NT2/D1 (cell line): Measurements from ENCODE around the gene ZMPSTE24.
"Not testable (repeated sequence)": the region's sequence is repeated elsewhere in the genome, so short reads cannot be mapped to it uniquely, and the experiment has no call there.

Experiments
- DNase-seq: peaks from one replicate; pipeline ENCODE4 v3.0.0-alpha.2; 2011; ENCODE audit warnings: low read depth, low spot score
- H3K27me3 ChIP-seq: 2 replicates; pipeline ENCODE4 v1.6.0; 2011; ENCODE audit warnings: mild to moderate bottlenecking; ENCODE audit not compliant: insufficient read length, insufficient read depth
- H3K36me3 ChIP-seq: 2 replicates; pipeline ENCODE4 v1.6.1; 2011; ENCODE audit warnings: mild to moderate bottlenecking, low read length, mixed read lengths; ENCODE audit not compliant: insufficient read depth, insufficient read length
- H3K4me1 ChIP-seq: 2 replicates; pipeline ENCODE4 v1.5.1; 2011; ENCODE audit not compliant: insufficient read depth, insufficient read length
- H3K4me3 ChIP-seq: 2 replicates; pipeline ENCODE4 v1.5.1; 2011; ENCODE audit warnings: low read depth; ENCODE audit not compliant: insufficient read length
- H3K9ac ChIP-seq: 2 replicates; pipeline ENCODE4 v1.6.0; 2011; ENCODE audit warnings: low read depth; ENCODE audit not compliant: insufficient read length
- H3K9me3 ChIP-seq: 2 replicates; pipeline ENCODE4 v1.5.1; 2011; ENCODE audit warnings: mild to moderate bottlenecking, low read length; ENCODE audit not compliant: insufficient read depth
- SUZ12 ChIP-seq: IDR thresholded peaks from 2 replicates; pipeline ENCODE4 v1.6.1; 2011; ENCODE audit not compliant: insufficient read length, insufficient read depth; ENCODE audit errors: extremely low read depth
- YY1 ChIP-seq: IDR thresholded peaks from 2 replicates; pipeline ENCODE4 v1.6.1; 2011; ENCODE audit not compliant: insufficient read length, insufficient read depth
- ZNF274 ChIP-seq: IDR thresholded peaks from 2 replicates; pipeline ENCODE4 v1.6.1; 2011; ENCODE audit warnings: mild to moderate bottlenecking, low read depth, low read length

Gene ZMPSTE24

DNA sequence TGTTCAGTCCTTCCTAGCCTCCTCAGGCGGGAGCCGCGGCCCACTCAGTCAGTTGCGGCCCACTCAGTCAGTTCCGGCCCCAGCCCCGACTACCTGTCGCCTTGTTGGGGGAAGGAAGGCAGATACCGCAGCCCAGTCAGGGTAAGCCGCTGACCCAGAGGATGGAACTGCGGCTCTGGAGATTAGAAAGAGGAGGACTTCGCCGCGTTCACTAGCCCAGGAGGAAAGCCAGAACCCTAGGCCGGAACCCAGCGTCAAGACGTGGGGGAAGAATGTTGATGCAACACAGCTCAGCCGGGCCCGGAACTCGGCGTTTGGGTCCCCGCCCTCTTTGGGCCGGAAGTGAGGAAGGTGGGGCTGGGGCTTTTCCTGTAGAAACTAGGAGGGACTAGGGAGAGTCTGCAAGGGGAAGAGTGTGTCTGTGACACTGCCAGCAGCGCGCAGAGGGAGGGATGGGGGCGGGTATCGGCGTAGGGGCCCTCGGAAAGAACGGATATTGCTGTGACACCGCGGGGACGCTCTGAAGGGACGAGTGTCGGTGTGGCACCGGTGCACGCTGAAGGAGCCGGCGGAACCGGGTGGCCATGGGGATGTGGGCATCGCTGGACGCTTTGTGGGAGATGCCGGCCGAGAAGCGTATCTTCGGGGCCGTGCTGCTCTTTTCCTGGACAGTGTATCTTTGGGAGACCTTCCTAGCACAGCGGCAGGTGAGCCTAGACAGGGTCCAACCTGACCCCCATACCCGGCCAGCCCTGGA is at the start of gene ZMPSTE24:
Gene ZMPSTE24, plus strand, starts transcription at position 549 of the 757 bp plus-strand sequence. Its CDS starts 36 bp downstream, at position 585.
- Histone ChIP-seq H3K9me3 (no peaks in the 10 kb centered on the region), H3K9ac (peak within 1 kb of the TSS; percentile 100), H3K27me3 (no peaks in the 10 kb centered on the region), H3K4me1 (no peaks in the 10 kb centered on the region), H3K36me3 (peaks cover 46% of the 10 kb centered on the region), H3K4me3 (peak within 1 kb of the TSS; percentile 100)
- TF ChIP-seq YY1 = peak; percentile 65
- TF ChIP-seq SUZ12 = no peak
- peak; percentile 99 for DNase-seq

GRCh38 chr1:40210511-40211204 is 47.4 kb upstream of the ZMPSTE24 start:
- no peak for TF ChIP-seq SUZ12
- TF ChIP-seq ZNF274 = no peak
- no peak for TF ChIP-seq YY1
- no peak for DNase-seq
- H3K4me1 ChIP-seq = no peaks in the 10 kb centered on the region
- H3K36me3 ChIP-seq = peaks cover 77% of the 10 kb centered on the region
- H3K27me3 ChIP-seq = no peaks in the 10 kb centered on the region
- H3K4me3 ChIP-seq = no peak overlapping the region
- no peaks in the 10 kb centered on the region for H3K9me3 ChIP-seq
- no peak overlapping the region for H3K9ac ChIP-seq

- Histone ChIP-seq H3K36me3 (peaks cover 28% of the 10 kb centered on the region), H3K4me3 (no peak overlapping the region), H3K27me3 (no peaks in the 10 kb centered on the region), H3K4me1 (no peaks in the 10 kb centered on the region), H3K9me3 (no peaks in the 10 kb centered on the region), H3K9ac (no peak overlapping the region)
- TF ChIP-seq SUZ12 = no peak
- no peak for TF ChIP-seq YY1
- TF ChIP-seq ZNF274 = no peak
- no peak for DNase-seq
Observed at GRCh38 chr1:40218333-40218732, 39.7 kb upstream of the ZMPSTE24 start.

DNA sequence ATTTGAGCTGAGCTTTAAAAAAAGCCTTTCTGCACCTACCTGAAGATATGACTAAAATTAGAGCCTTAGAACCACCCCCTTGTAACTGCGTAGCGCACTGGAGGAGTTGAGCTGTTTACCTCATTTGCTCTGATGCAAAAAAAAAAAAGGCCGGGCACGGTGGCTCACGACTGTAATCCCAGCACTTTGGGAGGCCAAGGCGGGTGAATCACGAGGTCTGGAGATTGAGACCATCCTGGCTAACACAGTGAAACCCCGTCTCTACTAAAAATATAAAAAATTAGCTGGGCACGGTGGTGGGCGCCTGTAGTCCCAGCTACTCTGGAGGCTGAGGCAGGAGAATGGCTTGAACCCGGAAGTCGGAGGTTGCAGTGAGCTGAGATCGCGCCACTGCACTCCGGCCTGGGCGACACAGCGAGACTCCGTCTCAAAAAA is 36.5 kb upstream of the ZMPSTE24 start:
- not testable (repeated sequence) for H3K9ac ChIP-seq, H3K9me3 ChIP-seq, H3K4me3 ChIP-seq, DNase-seq, H3K4me1 ChIP-seq, H3K27me3 ChIP-seq
- peaks cover 22% of the 10 kb centered on the region for H3K36me3 ChIP-seq

DNA sequence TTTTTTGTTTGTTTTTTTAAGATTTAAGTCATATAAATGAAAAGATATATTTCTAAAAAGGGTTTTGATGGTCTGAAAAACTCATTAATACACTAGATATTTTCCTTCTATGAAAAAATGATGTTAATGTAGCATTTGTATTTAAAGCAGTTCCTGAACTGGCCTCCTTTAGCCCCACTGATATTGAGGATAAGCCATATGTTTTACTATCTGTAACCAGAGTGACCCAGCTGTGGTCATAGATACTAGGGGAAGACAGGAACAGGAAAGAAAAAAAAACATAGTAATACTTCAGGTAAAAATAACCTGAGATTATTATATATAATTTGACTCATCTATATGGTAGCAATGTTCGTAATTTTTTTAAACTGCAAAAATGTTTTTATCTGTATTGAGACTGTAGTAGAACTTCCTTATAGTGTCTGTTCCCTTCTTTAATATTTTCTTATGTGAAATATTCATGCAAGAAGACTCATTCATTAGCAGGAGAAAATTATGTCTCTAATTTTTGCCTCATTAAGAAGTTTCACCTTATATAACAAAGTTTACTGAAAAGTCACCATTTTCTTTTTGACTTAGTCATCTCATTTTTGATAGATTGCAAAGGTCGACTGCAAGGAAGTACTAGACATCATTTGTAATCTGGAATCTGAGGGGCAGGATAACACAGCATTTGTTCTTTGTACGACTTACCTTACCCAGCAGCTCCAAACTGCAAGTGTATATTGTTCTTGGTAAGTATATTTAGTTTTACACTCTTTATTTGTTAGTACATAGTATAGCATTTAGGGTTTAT is 35.9 kb upstream of the ZMPSTE24 start:
- Histone ChIP-seq H3K9ac (no peak overlapping the region), H3K36me3 (peaks cover 23% of the 10 kb centered on the region), H3K9me3 (no peaks in the 10 kb centered on the region), H3K4me1 (no peaks in the 10 kb centered on the region), H3K4me3 (no peak overlapping the region), H3K27me3 (no peaks in the 10 kb centered on the region)
- TF ChIP-seq ZNF274 (no peak), YY1 (no peak), SUZ12 (no peak)
- no peak for DNase-seq

GRCh38 chr1:40224040-40224439 is 34.0 kb upstream of the ZMPSTE24 start:
- no peak for DNase-seq
- Histone ChIP-seq H3K9me3 (no peaks in the 10 kb centered on the region), H3K9ac (no peak overlapping the region), H3K27me3 (no peaks in the 10 kb centered on the region), H3K4me1 (no peaks in the 10 kb centered on the region), H3K36me3 (peaks cover 34% of the 10 kb centered on the region), H3K4me3 (no peak overlapping the region)
- no peak for TF ChIP-seq ZNF274
- no peak for TF ChIP-seq YY1
- TF ChIP-seq SUZ12 = no peak

DNA sequence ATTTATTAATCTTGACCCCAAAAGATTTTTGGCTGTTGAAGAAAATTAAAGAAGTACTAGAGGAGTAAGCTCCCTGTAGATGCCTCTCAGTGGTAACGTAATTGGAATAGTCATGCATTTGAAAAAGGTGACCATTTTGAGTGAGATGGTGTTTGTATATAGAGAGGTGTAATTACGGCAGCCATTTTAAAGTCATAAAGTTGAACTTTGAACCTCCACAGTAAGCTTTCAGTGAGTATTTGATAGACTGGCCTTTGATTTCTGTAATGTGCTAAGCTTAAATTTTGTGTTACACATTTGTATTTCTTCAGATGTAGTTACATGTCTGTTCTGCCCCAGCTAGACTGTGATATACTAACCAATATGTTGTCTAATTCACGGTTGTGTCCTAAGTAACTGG is 31.8 kb upstream of the ZMPSTE24 start:
- no peaks in the 10 kb centered on the region for H3K9me3 ChIP-seq
- peaks cover 34% of the 10 kb centered on the region for H3K36me3 ChIP-seq
- no peak overlapping the region for H3K9ac ChIP-seq
- H3K27me3 ChIP-seq = no peaks in the 10 kb centered on the region
- TF ChIP-seq ZNF274 = no peak
- no peak for TF ChIP-seq YY1
- no peak for TF ChIP-seq SUZ12
- H3K4me1 ChIP-seq = no peaks in the 10 kb centered on the region
- DNase-seq = no peak
- H3K4me3 ChIP-seq = no peak overlapping the region
